HG03575 (cell line): ENCODE data around the gene CREG1.

Experiments
- ATAC-seq: cut with Tn5 transposase; IDR thresholded peaks from one replicate; pipeline ENCODE4 v1.9.1; 2021; ENCODE audit not compliant: unreplicated experiment, insufficient number of reproducible peaks, low FRiP score; ENCODE audit errors: extremely low read depth

CREG1 gene

GRCh38 chr1:167541003-167541402 lies 12.6 kb downstream of the CREG1 start:
- no peak for ATAC-seq

- ATAC-seq = no peak
Measured at GRCh38 chr1:167538657-167539056, 14.9 kb downstream of the CREG1 start.

GRCh38 chr1:167533851-167534300 lies 19.7 kb downstream of the CREG1 start:
- no peak for ATAC-seq

GRCh38 chr1:167532964-167533824 lies 20.4 kb downstream of the CREG1 start:
- no peak for ATAC-seq

GRCh38 chr1:167532375-167532774 lies 21.2 kb downstream of the CREG1 start:
- ATAC-seq = no peak

GRCh38 chr1:167529829-167530474 lies 23.6 kb downstream of the CREG1 start:
- ATAC-seq = no peak

- ATAC-seq = no peak
Measured at GRCh38 chr1:167528057-167528728, 25.4 kb downstream of the CREG1 start.

- ATAC-seq = no peak
Measured at GRCh38 chr1:167526667-167527383, 26.7 kb downstream of the CREG1 start.

GRCh38 chr1:167524651-167525050 lies 28.9 kb downstream of the CREG1 start:
- ATAC-seq = no peak

- ATAC-seq = no peak
Measured at GRCh38 chr1:167522246-167522645, 31.3 kb downstream of the CREG1 start.

GRCh38 chr1:167520711-167521206 lies 32.8 kb downstream of the CREG1 start:
- no peak for ATAC-seq

GRCh38 chr1:167518331-167518700 lies 35.2 kb downstream of the CREG1 start, which contains the start of gene CD247:
CD247 (minus strand) TSS chr1:167518529; CDS start chr1:167518465, 64 bp downstream.
- ATAC-seq = no peak

GRCh38 chr1:167517535-167518330 lies 35.8 kb downstream of the CREG1 start:
- ATAC-seq = no peak

GRCh38 chr1:167516404-167517388 lies 36.9 kb downstream of the CREG1 start:
- ATAC-seq = no peak

GRCh38 chr1:167515893-167516321 lies 37.7 kb downstream of the CREG1 start:
- no peak for ATAC-seq

- no peak for ATAC-seq
Measured at GRCh38 chr1:167515461-167515860, 38.1 kb downstream of the CREG1 start.

GRCh38 chr1:167514288-167514687 lies 39.3 kb downstream of the CREG1 start:
- no peak for ATAC-seq
